Fibroblast of lung (primary cell): ENCODE results near the gene ZNF598.

ENCODE experiments used
- EZH2 ChIP-seq: IDR thresholded peaks from 2 replicates; pipeline ENCODE4 v1.5.1; 2012; ENCODE audit warnings: low read length, control low read depth, mild to moderate bottlenecking; ENCODE audit errors: missing control alignments
- TF ChIP-seq, protein P1 (sequence below), 2 donors: IDR thresholded peaks in 1 of 2; conservative IDR thresholded peaks in 1 of 2; 1 replicate in 1 of 2; 2 replicates in 1 of 2; pipeline ENCODE4 v1.5.1; 2011 to 2012; ENCODE audit warnings: low read length in 2 of 2, control low read depth in 1 of 2, inconsistent platforms in 1 of 2, low read depth in 1 of 2, mild to moderate bottlenecking in 1 of 2

DNA sequence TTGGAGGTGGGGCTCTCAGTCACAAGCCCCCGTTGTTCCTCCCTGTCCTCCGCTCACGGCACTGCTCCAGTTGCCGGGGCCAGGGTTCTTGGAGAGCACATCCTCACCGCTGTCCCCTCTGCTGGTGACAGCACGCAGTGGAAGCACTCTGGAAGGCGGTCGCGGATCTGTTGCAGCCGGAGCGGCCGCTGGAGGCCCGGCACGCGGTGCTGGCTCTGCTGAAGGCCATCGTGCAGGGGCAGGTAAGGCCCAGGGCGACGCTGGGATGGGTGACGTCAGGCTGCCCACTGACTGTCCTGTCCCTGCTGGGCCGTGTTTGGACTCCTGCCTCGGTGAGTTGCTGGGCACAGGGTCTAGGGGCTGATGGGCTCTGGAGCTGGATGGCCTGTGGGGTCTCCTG is 43.6 kb upstream of the ZNF598 start:
- TF ChIP-seq, protein P1, sequence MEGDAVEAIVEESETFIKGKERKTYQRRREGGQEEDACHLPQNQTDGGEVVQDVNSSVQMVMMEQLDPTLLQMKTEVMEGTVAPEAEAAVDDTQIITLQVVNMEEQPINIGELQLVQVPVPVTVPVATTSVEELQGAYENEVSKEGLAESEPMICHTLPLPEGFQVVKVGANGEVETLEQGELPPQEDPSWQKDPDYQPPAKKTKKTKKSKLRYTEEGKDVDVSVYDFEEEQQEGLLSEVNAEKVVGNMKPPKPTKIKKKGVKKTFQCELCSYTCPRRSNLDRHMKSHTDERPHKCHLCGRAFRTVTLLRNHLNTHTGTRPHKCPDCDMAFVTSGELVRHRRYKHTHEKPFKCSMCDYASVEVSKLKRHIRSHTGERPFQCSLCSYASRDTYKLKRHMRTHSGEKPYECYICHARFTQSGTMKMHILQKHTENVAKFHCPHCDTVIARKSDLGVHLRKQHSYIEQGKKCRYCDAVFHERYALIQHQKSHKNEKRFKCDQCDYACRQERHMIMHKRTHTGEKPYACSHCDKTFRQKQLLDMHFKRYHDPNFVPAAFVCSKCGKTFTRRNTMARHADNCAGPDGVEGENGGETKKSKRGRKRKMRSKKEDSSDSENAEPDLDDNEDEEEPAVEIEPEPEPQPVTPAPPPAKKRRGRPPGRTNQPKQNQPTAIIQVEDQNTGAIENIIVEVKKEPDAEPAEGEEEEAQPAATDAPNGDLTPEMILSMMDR (conservative IDR thresholded peaks at IDR 0.05 in 1 of 2, IDR thresholded peaks at IDR 0.05 in 1 of 2; ENCODE audit: low read depth in 1 of 2, low read length in 2 of 2): no peak
- no peak for TF ChIP-seq EZH2
